DOHH2 (cell line): ENCODE data around the gene UTS2B.

Experiments used
- CTCF ChIP-seq: fragments of 200-600 bp; sonication (generic); IDR thresholded peaks from one replicate; pipeline ENCODE4 v1.5.1; 2014; ENCODE audit warnings: antibody characterized with exemption, mild to moderate bottlenecking, low read depth, low read length; ENCODE audit not compliant: poor library complexity, severe bottlenecking
- EZH2phosphoT487 ChIP-seq: fragments of 200-600 bp; sonication (generic); IDR thresholded peaks from 2 replicates; pipeline ENCODE4 v1.6.1; 2017; ENCODE audit warnings: borderline replicate concordance, mild to moderate bottlenecking, antibody characterized with exemption, low read length, moderate library complexity, mixed read lengths

- no peak for TF ChIP-seq CTCF
- no peak for TF ChIP-seq EZH2phosphoT487
These were observed 3.1 kb upstream of the UTS2B start for GRCh38 chr3:191333298-191333880.
